ENCODE data around the gene SBNO2.
"Not testable (repeated sequence)": the region's sequence is repeated elsewhere in the genome, so short reads cannot be mapped to it uniquely, and the experiment has no call there.

Gene SBNO2

DNA sequence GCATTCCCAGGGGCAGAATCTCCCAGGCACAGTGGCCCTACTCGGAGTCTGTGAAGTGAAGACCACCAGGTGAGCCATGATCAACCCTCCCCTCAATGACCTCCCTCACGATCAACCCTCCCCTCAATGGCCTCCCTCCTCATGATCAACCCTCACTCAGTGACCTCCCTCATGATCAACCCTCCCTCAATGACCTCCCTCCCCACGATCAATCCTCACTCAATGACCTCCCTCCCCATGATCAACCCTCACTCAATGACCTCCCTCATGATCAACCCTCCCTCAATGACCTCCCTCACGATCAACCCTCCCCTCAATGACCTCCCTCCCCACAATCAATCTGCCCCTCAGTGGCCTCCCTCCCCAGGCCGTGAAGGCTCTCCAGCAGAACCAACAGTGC lies 32.1 kb downstream of the SBNO2 start:
- DNase-seq = no peak
- intact Hi-C loops (cut with DNase I) = no loop called here

DNA sequence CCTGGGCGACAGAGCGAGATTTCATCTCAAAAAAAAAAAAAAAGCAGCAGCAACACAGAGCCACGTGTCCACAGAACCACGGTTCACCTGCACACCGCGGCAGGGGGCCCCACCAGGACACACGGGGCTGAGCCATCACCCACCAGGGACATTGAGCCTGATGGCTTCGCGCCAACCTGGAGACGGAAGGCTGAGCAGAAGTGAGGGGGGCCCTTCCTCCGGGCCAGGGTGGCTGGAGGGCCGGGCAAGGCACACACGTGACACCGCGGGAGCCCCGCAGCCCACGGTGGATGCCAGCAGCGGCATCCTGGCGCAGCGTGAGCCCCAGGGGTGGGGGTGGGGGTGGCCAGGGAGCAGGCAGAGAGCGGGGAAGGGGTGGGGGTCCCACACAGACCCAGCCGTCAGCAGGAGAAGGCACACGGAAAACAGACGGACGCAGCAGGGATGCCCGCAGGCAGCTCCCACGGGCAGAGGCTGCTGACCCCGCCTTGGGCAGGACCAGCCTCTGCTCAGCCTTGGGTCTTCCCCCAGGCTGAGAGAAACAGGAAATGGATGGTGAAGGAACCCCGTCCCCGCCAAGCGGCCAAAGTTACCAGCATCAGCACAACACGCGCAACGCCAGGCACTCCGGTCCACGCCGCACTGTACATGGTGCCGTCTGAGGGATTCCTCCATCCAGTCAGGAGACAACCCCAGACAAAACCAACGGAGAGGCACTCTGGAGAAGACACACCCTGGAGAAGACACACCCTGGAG lies 33.6 kb downstream of the SBNO2 start:
- DNase-seq = no peak

DNA sequence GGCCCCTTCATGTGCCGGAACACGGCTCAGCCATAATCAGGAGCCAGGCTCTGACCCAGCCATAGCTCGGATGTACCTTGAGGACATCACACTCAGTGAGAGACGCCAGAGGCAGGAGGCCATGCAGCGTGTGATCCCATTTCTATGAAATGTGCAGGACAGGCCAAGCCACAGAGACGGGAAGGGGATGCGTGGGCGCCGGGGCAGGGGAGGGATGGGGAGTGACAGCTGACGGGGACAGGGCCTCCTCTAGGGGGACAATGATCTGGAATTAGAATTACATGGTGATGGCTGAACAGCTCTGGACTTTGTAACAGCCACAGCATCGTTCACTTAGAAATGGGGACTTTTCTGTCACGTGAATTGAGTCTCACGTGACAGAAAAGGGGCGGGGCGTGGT lies 34.9 kb downstream of the SBNO2 start:
- intact Hi-C loops (cut with DNase I) = no loop called here
- DNase-seq = no peak

More for the DNA sequence above, 33.6 kb downstream of the SBNO2 start:
- intact Hi-C loops (cut with DNase I) = no loop called here

DNA sequence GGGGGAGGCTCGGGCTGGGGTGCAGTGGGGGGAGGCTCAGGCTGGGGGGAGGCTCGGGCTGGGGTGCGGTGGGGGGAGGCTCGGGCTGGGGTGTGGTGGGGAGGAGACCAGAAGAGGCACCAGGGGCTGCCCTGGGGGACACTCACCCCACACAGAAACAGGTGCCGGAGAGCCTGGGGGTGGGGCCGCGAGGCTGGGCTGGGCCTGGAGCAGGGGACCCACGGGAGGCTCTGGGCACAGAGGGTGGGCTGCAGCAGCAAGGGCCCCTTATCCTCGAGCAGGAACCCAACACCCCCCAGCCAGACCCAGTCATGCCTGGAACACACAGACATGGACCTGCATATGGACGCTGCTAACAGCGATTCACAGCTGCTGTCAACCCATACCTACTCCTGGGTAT lies 35.9 kb downstream of the SBNO2 start:
- intact Hi-C loops (cut with DNase I) = no loop called here
- no peak for DNase-seq

DNA sequence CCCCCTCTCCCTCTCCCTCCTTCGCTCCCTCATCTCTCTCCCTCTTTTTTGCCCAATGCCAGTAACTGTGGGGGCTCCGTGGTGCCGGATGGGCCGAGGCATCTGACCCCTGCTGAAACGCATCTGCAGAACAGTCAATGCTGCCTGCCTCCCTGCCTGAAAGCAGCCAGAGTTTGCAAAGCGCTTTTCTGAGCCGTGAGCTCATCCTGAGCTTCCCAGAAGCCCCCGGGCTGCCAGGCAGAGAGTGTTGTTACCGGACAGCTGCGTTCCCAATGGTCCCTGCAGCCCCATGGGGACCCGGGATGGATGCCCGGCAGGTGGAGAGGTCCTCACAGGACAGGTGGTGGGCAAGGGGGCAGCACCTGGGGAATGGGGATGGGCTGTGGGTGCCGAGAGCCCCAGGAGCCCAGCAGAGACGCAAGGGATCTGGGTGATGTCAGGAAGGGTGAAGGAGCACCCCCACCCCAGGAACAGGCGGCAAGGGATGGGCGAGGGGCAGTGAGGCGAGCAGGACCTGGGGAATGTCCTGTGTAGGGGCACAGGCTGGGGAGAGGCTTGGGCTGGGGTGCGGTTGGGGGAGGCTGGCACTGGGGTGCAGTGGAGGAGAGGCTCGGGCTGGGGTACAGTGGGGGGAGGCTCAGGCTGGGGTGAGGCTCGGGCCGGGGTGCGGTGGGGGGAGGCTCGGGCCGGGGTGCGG lies 37.3 kb downstream of the SBNO2 start:
- intact Hi-C loops (cut with DNase I) = no loop called here
- DNase-seq = no peak

DNA sequence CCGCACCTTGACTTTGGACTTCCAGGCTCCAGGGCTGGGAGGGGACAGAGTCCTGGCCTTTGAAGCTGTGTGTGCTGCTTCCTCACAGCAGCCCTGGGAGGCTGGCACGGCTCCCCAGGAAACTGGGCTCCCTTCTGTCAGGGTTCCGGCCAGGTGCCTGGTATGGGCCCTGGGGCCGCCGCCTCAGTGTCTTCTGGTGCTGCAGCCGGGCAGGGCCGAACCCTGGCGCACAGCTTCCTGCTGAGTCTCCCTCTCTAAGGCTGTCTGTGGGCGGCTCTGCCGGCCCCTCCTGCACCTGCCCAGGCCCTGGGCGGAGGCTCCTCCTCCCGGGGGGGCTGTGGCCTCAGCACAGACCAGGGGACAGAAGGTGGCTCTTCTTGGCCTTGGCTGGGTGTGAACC lies 37.9 kb downstream of the SBNO2 start:
- no peak for DNase-seq
- intact Hi-C loops (cut with DNase I) = no loop called here

DNA sequence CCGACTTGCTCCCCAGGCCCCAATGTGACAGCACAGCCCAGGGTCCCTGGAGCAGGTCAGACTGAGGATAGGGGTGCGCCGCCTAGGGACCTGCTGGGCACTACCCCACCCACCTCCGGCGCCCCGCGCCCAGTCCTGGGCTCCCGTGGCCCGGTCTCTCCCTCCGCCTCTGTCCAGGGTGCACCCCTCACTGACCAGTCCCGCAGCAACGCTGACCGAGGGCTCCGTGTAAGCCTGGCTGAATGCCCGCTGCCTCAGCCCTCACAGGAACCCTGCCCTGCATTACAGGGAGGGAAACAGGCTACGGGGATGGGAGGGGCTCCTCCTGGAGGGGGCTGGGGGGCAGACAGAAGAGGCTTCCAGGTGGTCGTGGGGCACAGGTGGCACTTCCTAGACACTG lies 38.6 kb downstream of the SBNO2 start:
- intact Hi-C loops (cut with DNase I) = no loop called here
- DNase-seq = no peak

DNA sequence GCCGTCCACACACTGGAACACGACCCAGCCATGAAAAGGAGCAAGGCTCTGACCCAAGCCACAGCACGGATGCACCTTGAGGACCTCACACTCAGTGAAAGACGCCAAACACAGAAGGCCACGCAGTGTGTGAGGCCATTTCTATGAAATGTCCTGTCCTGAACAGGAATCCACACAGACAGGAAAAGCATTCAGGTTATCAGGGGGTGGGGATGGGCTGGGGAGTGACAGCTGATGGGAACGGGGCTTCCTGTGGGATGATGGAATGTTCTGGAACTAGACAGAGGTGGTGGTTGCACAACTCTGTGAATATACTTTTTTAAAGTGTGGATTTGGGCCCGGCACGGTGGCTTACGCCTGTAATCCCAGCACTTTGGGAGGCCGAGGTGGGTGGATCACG lies 39.6 kb downstream of the SBNO2 start:
- no peak for DNase-seq
- intact Hi-C loops (cut with DNase I) = no loop called here

DNA sequence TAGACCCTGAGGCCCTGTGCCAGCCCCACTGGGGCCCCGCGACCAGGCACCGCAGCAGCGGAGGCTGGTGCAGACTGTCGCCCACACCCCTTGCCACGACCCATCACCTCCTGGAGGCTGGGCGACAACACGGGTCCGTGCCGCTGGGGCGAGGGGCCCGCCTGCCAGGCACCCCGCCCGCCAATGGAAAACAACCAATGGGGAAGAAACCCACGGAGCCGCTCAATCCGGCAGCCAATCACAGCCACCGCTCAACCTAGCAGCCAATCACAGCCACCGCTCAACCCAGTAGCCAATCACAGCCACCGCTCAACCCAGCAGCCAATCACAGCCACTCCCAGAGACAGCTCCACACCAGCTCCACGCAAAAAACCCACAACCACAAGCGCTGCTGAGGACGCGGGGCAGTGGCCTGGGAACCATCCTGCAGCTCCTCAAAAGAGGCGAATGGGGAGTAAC lies 40.6 kb downstream of the SBNO2 start:
- intact Hi-C loops (cut with DNase I) = no loop called here
- DNase-seq = no peak

DNA sequence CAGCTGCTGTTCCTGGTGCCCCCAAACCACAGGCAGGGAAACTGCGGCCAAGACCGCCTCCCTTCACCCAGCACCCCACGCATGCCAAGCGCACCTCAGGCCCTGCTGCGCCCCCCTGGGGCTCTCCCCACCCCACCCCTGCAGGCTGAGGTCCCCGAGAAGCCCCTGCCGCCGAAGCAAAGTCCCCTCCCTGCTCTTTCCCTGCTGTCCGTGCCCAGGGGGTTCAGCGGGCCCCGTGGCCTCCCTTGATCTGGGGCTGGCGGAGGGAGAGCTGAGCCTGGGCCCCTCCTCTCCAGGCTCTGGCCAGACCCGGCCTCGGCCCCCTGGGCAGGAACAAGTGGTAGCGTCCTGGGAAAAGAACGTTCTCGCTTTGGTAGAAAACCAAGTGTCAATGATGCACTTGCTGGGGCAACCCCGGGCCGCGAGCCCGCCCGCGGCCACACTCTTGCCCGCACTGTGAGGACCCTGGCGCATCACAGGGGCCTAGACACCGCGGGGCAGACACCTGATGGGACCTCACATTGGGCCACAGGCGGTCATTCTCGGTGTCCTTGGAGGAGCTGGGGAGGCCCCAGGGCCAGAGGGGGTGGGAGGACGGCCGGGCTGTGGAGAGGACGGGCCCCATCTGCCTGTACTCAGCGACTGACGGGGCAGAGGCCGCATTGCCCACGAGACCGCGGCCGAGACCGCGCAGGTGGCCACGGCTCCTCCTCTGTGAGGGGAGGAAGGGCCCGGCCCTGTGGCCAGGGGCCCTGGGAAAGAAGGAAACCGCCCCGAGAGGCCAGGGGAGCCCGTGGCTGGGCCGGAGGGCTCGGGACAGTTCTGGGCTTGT lies 41.3 kb downstream of the SBNO2 start:
- DNase-seq = no peak
- intact Hi-C loops (cut with DNase I) = no loop called here

DNA sequence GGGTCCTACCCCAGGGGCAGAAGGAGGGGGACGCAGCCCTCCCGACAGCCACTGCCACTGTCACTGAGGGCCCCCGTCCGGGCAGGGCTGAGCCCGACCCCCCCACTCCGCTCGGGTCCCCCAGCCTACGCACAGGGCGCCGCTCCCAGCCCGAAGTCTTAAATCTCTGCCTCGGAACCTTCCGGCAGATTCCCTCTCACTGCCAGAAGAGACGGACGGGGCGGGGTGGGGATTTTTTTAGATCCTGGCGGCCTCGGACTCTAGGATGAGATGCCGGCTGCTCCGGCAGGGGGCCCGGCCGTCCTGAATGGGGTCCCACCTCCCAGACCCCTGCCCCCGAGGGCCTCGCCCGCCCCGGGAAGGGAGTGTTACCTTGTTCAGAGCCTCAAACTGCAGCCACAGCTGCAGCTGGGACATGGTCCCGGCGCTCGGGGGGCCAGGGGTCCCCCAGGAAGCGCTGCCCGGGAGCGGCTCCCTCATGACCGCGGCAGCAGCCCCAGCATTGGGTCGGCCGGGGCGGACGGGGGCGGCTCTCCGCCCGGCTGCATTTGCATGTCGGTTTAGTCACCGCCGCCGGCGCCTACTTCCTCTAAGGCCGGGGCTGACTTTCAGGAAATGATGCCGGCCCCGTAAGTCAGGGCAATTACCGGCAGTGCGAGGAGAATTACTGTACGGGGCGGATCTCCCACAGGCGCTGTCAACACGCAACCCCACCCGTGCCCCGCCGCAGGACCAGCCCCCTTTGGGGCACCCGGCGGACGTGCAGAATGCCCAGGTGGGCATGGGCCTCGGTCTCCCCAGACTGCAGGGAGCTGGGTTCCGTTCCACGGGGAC lies 42.1 kb downstream of the SBNO2 start:
- intact Hi-C loops (cut with DNase I) = no loop called here
- peak; percentile 31 to 95 (median 57) for DNase-seq

DNA sequence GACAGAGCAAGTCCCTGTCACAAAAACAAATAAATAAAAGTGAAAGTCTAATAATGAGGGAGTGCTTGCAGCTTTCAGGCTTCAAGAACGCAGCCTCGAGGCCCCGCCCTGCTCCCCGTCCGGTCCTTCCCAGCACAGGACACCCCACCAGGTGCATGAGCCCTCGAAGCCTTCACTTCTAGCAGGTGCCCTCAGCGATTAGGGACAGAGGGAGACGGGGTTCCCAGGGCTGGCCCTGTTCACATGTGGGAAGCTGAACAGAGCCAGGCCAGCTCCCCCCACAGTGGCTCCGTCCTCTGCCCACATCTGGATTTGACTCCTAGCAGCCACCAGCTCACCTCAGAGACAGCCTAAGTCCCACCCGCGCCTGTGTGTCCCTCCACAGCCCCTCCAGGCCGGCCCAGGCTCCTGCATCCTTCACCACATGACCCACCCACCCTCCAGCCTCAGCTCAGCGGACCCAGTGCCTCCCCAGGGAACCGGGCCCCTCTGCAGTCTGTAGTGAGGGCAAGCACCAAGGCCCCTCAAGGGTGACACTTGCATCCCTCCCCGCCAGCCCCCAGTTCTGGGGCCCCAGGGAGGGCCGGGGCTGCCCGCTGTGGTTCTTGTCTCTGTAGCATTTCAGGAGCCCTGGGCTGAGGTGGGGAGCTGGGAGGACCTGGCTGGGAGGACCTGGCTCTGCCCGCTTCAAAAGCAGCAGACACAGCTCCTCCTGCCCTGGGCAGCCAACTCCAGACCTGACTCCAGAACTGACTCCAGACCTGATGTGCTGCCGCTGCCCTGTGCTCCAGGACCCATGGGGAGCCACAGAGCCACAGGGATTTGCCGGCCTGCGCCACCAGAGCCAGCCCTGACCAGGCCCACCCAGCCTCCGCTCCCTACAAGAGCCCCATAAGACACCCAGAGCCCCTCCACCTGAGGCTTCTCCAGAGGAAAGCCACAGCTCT lies 43.0 kb downstream of the SBNO2 start:
- intact Hi-C loops (cut with DNase I) = no loop called here
- no peak for DNase-seq

DNA sequence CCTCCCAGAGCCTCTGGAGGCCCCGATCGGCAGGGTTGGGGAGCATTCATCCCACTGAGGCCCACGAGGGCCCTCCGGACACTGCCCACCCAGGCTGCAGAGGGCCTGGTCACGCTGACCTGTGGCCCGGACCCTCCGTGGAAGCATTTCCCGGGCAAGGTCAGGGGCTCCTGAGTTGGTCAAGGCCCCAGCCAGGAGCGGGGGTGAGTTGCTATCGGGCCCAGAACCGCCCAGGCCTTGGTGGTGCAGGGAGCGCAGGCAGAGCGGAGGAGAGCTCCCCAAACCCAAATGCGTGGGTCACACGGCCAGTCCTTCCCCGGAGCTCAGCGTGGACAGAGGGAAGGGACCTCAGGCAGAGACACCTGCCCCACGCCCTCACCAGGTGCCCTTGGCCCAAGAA lies 44.5 kb downstream of the SBNO2 start:
- intact Hi-C loops (cut with DNase I) = no loop called here

DNA sequence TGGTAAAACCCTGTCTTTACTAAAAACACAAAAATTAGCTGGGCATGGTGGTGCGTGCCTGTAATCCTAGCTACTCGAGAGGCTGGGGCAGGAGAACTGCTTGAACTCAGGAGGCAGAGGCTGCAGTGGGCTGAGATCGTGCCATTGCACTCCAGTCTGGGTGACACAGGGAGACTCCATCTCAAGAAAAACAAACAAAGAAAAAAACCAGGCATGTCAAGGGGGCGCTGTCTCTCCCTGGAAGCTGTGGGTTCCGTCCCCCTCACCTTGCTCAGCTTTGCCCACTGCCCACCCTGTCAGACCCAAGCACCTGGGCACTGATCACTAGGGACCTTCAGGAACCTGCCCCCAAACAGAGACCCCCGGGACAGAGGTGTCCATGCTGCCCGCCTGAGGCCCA lies 45.0 kb downstream of the SBNO2 start:
- intact Hi-C loops (cut with DNase I); DNase-seq: not testable (repeated sequence)

More for the DNA sequence above, 44.5 kb downstream of the SBNO2 start:
- DNase-seq = no peak

DNA sequence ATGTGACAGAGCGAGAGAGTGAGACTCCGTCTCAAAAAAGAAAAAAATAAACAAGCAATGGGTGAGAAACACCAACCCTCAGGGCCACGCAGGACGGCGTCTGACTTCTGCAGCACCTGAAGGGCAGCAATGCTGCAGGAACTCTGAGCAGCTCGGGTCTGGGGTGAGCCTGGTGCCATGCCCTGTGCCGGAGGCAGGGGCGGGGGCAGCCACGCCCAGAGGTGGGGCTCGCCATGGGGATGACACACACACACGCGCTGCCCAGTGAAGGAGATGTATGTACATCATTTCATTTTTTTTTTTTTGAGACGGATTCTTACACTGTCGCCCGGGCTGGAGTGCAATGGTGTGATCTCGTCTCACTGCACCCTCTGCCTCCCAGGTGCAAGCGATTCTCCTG lies 46.0 kb downstream of the SBNO2 start:
- DNase-seq = no peak
- intact Hi-C loops (cut with DNase I) = no loop called here

DNA sequence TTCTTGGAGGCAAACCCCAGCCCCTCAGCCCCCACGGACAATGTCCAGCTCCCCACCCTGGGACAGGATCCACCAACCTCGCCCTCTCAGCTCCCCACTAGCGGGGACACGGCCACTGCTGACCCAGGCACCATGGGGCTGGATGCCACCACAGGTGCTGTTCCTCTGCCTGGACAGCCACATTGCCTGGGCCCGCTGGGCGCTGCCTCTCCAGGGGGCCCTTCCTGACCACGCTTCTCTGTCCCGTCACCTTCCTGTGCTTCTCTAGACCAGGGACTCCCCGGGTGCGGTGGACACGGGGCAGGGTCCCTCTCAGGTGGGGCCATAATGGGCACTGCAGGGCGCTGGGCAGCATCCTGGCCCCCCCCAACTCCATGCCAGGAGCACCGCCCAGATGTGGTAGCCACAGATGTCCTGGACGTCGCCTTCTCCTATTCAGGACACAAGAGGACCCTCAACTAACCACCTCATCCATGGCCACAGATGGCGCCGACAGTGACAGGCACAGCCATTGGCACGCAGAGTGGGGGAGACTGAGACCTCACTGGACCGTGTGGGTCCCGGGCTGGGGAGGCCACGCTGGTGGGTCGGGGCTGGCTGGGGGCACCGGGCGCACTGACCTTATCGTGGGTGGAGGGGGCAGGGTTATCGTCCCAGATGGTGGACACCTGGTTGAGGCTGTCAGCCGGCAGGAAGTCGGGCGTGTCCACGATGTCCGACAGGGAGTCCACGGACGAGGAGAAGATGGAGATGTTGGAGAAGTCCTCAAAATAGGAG lies 46.9 kb downstream of the SBNO2 start:
- intact Hi-C loops (cut with DNase I) = no loop called here
- DNase-seq = no peak

DNA sequence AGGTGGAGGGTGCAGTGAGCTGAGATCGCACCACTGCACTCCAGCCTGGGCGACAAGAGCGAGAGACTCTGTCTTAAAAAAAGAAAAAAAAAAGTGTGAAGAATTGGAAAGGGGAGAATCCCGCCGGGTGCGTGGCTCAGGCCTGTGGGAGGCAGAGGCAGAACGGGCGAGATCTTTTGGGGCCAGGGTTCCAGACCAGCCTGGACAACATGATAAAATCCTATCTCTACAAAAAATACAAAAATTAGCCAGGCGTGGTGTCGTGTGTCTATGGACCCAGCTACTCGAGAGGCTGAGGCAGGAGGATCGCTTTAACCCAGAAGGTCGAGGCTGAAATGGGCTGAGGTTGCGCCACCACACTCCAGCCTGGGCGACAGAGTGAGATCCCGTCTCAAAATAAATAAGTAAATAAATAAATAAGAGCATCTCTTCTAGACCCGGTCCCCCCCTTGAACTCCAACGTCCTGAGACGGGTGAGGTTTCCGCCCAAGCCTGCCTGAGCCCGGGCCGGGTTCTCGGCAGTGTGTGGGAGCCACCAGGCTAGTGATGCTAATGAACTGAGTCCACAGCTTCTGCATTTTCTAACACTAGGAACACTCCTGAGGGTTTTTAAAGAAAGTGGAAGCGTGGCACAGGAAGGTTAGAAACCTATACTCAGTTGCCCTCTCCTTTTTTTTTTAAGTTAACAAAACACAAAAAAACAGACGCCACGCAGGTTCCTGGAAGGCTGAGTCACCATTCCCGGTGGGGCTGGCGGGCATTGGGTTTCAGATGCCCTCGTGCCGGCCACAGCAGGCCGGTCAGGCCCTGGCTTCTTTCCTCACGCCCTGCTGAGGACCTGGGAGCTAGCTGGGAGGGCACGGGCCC lies 48.2 kb downstream of the SBNO2 start:
- no peak for DNase-seq
- intact Hi-C loops (cut with DNase I) = no loop called here

Data from posterior cingulate gyrus (tissue), 11 donors.